HG03103 (cell line): Measurements from ENCODE around the gene DFFA.
A peak's percentile ranks its signal among the peaks of the same experiment; 100 is the strongest.

ENCODE experiments used
- ATAC-seq: cut with Tn5 transposase; IDR thresholded peaks from one replicate; pipeline ENCODE4 v1.9.1; 2021; ENCODE audit warnings: low read depth; ENCODE audit not compliant: unreplicated experiment

Gene DFFA, protein sequence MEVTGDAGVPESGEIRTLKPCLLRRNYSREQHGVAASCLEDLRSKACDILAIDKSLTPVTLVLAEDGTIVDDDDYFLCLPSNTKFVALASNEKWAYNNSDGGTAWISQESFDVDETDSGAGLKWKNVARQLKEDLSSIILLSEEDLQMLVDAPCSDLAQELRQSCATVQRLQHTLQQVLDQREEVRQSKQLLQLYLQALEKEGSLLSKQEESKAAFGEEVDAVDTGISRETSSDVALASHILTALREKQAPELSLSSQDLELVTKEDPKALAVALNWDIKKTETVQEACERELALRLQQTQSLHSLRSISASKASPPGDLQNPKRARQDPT

DNA sequence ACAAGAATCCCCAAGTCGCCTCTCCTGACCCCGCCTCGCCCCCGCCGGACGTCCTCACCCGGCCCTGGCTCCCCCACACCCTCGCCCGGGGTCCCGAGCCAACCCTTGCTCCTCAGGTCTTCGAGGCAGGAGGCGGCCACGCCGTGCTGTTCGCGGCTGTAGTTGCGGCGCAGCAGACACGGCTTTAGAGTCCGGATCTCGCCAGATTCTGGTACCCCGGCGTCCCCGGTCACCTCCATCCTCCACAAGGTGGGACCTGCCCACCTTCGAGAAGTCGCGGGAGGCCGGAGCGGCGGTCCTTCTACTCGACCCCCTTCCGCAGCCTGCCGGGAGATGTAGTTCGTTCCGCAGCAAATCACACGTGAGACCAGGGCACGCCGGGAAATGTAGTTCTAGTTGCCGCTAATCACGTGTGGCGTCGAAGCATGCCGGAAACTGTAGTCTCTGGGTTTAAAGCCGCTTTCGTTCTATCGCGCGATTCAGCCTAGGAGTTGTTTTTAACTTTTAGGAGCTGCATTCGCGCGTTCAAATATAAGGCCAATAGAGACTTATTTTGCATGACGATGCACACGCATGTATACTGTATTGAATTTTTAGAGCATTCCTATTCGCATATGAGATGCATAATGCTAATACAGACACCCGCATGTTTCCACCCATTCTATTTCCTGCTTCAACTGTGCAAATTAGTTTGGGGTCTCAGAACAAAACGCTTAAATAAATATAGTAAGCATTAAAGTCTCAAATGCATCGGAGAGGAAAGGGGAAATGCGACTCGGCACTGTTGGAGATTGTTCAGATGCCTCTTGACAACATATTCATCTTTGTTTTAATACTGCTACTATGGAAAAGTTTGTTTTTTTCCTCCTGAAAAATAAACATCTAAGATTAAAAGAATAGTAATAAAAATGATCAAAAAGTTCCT lies at the start of gene DFFA:
Gene DFFA (minus strand): TSS at position 310 of the 925 bp plus-strand sequence. CDS start 71 bp downstream, at position 239.
- peak; percentile 65 for ATAC-seq

DNA sequence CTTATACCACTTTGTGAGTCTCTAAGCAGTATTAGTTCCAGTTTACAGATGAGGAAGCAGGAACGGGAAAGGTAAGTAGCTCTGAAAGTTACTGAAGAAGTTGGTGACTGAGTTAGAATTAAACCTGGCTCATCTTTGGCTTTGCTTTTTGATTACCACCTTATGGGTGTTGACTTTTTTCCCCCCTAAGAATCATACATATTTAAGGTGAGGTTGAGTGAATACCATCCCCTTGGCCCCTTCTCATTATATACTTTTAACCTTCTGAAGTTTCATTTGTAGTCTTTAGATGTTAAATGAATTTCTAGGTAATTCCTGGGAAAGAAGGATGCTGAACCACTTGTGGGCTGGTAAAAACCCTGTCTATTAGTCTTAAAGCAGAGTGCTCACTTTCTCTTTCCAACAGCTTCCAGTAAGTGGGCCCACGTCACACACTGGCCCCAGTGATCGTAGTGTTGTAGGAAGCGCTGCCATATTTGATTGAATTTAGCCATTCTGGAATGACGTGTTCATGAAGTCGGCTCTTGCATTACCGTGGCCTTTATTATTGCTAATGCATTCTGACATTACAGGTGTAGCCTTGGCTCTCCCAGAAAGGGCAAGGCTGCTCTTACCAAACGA lies 49.3 kb upstream of the DFFA start:
- ATAC-seq: no peak

DNA sequence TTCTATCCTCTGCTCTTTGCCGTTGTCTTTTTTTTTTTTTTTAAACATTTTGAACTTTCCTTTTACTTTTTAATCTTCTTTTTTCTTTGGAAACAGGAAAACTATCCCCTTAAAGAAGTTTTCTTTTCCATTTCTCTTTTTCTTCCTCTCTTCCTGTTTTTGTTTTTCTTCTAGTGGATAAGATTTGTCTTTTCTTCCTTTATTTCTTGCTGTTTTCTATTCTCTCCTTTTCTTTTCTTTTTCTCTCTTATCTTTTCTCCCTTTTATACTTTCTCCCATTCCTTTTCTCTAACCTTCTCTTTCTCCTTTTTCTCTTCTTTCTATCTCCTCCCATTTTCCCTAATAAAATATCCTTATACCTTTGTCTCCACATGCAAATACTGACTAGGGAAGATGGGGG lies 48.6 kb upstream of the DFFA start:
- no peak for ATAC-seq

DNA sequence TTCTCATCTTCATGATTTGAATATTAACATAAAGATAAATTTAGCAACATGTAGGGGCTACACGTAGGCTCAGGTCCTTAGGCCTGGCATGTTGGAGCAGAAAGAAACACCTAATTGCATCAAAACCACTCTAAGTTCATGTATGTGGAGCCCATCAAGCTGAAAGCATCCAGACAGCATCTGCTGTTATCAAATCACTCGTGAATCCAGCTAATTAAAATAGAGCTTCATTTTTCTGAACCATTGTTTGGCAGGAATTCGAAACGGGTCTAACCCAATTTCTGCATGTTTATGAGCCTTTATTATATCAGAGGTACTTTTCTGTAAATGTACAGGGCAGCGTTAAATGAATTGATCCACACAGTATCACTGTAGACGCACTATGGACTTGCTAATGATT lies 48.2 kb upstream of the DFFA start:
- ATAC-seq: no peak

DNA sequence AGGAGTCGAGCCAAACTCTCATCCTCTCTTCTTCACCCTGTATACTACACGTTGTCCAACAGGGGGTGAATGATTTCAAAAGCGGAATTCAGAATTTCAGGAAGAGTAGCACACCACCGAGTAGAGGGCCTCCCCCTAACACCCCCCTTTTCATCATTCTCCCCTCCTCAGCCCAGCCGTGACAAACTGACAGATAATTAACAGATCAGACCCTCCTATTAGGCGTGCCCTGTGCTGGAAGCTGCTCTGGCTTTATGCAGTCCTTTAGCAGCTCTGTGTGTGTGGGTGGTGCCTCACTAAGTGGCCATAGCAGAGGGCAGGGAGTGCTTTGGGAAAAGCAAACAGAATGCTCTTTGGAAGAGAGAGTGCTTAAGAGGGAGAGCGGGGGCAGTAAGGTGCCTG lies 46.7 kb upstream of the DFFA start:
- ATAC-seq: no peak

DNA sequence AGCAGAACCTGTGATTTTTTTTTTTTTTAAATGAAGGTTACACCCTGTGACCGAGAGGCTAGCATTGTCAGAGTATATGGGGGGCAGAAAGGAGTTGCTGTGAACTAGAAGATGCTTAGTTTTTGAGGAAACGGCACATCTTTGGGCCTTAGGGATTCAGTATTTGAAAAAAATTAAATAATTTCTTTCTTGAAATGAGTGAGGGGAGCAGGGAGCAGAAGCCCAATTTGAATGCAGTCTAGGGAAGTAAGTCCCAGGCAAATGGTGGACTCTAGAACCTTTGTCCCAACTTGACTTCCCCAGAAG lies 45.3 kb upstream of the DFFA start:
- ATAC-seq: no peak

DNA sequence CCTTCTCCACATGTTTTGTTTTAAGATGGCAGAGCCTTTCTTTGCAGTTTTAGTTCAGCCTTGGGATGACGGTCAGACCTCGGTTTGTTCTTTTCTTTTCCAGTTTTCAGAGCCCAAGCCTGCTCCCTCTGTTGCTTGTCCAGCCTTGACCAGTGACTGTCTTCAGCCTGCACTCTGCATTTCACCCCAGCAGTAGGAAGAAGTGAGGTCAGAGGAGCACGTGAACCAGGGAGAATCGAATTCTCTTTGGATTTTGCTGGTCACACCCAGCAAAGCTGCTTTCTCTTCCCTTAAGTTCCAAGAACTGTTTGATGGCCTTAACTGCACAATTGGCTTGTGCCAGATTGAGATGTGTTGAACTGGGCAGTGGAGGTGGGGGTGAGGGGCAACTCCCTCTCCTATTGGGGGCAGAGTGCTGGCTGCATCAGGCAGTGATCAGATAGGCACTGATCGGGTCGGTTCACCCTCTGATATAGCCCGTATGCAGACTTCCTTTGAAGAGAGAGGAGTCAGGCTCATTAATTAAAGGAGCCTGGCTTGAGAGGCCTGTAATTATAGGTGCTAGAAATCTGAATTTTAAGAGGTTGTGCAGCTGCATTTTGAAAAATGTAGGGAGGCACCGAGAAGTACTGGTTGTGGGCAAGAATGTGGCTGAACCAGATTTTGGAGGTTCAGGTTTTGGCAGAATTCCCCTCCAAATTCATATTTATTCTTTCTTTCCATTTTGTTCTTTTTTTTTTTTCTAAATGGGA lies 44.8 kb upstream of the DFFA start:
- ATAC-seq: no peak

DNA sequence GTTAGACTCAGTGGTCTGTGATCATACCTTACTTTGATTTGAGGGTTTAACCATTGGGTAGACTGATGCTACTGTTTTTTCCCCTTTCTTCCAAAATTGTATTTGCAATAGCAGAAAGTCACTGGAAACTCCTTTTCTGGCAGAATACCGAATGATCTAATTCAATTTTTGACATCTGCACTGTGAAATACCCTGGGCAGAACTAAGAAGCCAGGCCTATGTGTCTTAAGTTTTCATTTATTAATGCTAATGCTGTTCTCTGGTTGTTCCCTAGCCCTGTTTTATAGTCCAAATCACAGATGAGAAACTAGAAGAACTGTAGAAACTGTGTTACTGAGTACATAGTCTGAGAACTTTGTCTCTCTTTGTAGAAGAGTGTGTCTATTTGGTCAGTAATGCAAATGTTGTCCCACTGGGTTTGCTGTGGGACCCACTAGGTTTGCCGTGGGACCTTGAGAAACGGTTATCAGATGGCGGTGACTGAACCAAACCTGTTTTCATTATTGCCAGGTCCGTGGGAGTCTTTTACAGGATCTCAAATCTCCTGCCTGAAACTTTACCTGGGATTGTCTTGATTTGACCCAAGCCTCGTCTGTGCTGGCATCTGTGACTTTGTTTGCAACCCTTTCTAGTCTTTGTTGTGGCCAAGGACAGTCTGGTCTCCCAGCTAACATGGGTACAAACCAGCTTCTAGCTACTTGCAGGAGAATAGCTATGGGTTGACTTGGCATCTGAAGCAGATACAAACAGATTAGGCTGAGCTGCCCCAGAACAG lies 43.8 kb upstream of the DFFA start:
- no peak for ATAC-seq

DNA sequence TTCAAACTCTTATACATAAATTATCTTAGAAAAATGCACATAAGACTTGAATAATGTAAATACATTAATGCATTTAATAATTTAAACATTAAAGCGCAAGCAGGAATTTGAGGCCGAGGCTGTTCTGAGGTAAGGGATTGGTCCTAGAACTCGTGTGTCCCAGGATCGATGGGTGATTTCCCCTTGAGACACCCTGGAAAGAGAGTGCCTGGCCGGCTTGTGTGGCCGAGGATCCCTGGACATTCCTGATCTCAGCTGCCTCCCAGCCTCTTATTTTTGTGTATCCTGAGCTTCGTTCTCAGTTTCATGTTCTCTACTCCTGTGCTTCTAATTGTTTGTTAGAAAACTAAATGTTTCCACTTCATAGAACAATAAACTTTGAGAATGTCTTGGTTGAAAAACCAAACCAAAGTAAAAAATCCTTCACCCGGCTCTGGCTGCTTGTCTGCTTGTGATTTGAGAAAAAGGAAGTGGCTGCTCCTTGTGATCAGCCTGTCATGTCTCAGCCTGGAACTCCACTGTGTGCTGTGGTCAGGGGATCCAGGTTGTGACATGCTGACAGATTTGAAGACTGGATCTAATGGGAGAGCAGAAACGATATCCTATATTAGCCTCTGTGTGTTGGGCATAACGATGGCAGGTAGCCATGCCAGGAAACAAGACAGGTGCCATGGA lies 43.1 kb upstream of the DFFA start:
- ATAC-seq: no peak

DNA sequence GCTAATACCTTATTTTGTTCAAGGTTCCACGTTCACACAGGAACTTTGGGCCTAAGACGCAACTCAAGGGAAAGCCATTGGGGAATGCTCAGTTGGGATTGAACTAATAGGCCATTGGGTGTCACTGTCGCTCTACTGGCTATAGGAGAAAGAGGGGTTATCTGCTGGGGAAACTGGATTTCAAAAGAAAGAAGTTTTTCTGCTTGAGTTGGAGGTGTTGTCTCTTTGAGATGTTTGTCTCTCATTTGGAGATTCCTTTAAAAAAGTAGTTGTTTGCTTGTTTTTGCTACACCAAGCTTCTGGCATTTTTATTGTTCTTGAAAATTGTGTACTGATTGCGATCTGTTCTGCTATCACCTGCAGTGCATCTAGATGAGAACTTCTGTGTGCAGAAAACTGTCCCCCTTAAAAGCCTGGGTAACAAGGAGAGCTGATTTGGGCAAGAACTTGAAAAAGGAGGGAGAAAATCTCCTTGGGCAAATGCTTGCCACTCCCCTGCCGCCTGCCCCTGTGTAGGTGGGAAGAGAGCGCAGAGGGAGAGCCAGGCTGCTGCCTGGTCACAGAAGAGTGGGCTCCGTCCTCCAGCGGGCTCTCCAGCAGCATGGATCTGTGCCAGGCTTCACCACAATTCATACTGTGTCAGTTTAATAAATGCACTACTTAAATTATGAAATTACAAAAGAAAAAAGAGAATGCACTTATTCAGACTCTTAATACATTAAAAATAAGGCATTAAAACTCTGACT lies 42.3 kb upstream of the DFFA start:
- ATAC-seq: no peak

DNA sequence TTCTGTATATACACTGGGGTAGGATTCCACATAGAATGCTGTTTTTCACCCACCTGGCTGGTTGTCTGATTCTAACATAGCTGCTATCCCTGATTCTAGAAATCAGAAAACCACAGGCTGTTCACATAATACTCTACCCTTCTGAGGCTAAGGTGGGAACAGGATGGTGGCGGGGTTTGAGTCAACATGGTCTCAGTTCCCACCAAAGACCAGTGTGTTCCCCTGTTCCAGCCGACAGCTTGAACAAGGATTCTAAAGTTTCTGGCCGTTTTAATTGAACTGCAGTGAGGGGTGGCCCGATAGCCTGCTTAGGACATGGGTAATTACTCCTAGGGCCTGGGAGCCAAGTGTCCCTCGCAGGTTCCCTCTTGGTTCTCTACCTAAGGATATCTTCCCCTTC lies 40.9 kb upstream of the DFFA start:
- no peak for ATAC-seq

DNA sequence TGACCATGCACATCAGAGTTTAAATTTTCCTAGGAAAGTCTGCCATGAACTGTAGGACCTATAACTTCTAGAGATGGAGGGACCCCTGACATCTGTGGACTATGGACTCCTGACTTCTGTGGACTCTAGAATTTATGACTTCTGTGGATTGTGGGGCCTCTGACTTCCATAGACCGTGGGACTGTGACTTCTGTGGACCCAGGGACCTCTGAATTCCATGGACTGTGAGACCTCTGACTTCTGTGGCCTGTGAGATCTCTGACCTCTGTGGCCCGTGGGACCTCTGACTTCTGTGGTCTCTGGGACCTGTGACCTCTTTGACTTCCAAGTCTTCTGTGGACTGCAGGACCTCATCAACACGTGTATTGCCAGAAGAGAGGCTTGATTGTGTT lies 39.2 kb upstream of the DFFA start:
- no peak for ATAC-seq

DNA sequence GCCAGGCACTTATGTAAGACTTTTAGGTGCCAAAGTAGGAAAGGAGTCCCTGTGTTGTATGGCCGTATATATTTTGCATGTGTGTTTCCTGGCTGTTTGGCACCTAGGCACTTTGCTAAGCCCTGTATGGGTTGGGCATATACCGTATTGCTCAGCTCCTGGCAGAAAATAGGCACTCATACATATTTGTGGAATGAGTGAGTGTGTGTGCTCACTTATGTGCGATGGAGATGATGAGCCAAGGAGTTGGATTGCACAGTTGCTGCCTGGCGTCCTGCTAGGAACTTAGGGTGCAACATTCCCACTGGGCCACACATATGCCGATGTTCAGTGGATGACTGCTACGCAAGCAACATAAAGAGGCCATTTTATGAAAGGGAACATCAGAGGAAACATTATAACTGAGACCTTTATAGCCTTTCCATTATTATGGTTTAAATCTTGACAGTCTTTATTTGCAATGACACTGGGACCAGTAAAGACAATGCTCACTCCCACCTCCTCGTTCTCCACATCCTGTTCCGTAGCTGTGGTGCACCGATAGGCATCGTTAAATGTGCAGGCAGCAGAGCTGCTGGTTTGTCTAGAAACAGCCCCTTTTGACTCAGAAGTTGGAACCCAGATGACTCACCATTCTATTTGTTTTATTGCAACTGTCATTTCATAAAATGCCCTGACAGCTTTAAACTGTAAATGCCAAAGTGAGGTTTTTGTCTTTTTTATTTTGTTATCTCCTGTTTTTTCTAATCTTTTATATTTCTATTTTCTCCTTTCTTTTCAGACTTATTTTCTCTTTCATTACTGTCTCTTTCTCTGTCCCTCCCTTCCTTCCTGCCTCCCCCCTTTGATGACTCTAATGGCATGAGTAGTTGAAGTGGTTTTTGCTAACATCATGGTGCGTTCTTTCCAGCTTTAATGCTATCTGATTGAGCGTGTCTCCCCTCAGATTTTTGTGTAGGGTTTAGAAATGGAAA lies 38.5 kb upstream of the DFFA start:
- ATAC-seq: peak; percentile 85

DNA sequence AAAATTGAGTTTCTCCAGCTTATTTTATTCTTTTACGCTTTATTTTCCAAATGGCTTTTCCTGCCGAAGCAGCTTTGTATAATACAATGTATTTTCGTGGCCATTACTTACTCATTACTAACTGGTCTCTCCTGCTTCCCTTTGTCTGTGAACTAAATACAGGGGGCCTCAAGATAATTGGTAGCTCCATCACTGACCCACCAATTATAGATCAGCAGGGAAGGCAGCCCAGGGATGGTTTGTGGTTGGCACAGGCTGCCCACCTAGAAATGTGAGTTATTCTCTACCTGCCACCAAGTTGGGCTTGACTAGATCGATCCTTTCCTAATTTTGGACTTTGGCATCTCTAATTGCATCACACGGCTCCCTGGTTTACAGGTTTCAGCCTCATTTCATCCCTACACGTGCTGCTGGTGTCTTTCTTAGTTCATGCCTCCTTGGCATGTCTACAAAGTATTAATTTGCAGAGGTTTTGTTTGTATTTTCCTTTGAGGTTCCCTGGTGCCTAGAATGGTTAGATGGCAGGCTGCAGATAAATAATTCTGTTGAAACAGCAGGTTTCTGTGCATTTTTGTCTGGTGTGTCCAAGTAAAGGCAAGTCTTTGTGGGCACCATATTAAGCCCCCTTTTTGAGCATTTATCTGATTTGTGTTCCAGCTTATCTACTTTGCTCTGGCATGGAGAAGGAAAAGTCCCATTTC lies 37.6 kb upstream of the DFFA start:
- no peak for ATAC-seq

DNA sequence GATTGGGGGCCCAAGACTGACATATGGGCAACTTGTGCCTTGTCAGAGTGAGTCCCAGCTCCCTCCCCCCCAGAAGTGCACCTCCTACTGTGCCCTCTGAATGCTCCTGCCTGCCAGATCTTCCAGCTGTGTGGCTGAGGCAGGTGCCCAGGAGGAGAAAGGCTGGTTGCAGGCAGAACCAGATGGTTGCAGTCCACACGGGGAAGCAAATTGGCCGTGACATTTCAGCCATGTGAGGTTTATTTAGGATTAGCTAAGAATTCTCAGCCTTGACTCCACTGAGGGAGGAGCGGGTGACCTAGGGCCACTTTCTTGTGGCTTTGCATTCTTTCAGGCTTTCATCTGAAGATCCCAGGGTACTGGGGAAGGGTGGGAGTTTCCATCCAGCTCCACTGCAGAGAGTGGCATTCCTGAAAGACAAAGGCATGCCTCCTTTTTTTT lies 36.2 kb upstream of the DFFA start:
- ATAC-seq: no peak

DNA sequence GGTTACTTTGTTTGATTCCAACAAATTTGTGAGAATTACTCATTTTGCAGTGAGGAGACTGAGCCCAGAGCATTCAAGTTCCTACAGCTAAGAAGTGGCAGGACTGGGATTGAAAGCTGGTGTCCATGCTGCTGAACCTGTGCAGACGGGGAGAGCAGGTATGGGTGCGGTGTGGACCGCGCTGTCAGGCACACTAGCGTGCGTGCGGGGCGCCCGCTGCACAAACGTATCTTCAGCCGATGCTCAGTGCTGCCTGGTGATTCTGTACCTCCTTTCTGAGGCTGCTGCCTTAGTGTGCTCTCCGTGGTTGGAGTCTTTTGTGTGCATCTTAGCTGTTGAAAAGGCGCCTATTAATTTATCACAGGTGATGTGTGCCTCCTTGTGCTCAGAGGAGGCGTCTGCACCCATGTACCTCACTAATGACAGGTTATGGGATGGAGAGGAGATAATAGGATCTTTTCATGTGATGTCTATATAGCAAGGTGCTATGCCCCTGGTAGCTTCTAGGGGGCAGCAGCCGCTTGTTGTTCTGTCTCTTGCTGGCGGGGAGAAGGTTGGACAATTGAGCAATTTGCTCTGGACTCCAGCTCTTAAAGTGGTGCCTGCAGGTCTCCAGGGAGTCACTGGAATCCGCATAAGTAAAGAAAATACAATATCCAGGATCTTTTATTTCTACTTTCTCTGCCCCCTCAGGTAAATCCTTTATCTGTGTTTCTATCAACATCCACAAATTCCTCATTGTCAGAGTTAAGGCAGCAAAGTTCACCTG lies 35.0 kb upstream of the DFFA start:
- ATAC-seq: no peak
